ENCODE measurements around the gene TBX2. TPM values are rescaled to one million over a fixed set of nuclear protein-coding genes. Genes with fewer than 3 reads are reported as not detected.

Gene TBX2
- total and polyA plus RNA-seq, 2 experiments from 2014 or later: 212 to 228 TPM

DNA sequence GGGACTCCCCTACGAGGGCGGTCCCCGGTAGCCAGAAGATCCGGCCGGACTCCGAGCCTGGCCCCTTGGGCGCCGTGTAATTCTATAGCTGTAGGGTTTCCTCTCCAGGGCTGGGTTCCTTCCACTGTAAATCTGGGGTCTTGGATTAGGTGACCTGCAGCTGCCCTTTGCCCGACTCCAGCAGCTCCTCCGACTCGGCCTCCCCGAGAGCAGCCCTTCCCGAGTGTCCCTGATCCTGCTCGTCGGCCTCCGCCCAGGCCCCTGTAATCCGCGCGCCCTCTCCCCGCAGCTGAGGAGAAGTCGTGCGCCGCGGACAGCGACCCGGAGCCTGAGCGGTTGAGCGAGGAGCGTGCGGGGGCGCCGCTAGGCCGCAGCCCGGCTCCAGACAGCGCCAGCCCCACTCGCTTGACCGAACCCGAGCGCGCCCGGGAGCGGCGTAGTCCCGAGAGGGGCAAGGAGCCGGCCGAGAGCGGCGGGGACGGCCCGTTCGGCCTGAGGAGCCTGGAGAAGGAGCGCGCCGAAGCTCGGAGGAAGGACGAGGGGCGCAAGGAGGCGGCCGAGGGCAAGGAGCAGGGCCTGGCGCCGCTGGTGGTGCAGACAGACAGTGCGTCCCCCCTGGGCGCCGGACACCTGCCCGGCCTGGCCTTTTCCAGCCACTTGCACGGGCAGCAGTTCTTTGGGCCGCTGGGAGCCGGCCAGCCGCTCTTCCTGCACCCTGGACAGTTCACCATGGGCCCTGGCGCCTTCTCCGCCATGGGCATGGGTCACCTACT, 5.5 kb downstream of the TBX2 start:
- H3K27ac ChIP-seq: peak overlapping the region; percentile 67
- H3K36me3 ChIP-seq: peaks cover 29% of the 10 kb centered on the region
- H3K4me3 ChIP-seq: peak overlapping the region; percentile 63
- no peaks in the 10 kb centered on the region for H3K9me3 ChIP-seq (ENCODE audit: low read depth)
- TF ChIP-seq, protein P1, sequence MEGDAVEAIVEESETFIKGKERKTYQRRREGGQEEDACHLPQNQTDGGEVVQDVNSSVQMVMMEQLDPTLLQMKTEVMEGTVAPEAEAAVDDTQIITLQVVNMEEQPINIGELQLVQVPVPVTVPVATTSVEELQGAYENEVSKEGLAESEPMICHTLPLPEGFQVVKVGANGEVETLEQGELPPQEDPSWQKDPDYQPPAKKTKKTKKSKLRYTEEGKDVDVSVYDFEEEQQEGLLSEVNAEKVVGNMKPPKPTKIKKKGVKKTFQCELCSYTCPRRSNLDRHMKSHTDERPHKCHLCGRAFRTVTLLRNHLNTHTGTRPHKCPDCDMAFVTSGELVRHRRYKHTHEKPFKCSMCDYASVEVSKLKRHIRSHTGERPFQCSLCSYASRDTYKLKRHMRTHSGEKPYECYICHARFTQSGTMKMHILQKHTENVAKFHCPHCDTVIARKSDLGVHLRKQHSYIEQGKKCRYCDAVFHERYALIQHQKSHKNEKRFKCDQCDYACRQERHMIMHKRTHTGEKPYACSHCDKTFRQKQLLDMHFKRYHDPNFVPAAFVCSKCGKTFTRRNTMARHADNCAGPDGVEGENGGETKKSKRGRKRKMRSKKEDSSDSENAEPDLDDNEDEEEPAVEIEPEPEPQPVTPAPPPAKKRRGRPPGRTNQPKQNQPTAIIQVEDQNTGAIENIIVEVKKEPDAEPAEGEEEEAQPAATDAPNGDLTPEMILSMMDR (IDR thresholded peaks at IDR 0.05; ENCODE audit: low read depth, low read length): no peak
- H3K27me3 ChIP-seq: peaks cover 70% of the 10 kb centered on the region
- peaks cover 47% of the 10 kb centered on the region for H3K4me1 ChIP-seq (ENCODE audit: low read depth)
- peak in 1 of 2 donors; percentile 51 for DNase-seq (ENCODE audit: low read depth in 1 of 2, low spot score in 1 of 2)

DNA sequence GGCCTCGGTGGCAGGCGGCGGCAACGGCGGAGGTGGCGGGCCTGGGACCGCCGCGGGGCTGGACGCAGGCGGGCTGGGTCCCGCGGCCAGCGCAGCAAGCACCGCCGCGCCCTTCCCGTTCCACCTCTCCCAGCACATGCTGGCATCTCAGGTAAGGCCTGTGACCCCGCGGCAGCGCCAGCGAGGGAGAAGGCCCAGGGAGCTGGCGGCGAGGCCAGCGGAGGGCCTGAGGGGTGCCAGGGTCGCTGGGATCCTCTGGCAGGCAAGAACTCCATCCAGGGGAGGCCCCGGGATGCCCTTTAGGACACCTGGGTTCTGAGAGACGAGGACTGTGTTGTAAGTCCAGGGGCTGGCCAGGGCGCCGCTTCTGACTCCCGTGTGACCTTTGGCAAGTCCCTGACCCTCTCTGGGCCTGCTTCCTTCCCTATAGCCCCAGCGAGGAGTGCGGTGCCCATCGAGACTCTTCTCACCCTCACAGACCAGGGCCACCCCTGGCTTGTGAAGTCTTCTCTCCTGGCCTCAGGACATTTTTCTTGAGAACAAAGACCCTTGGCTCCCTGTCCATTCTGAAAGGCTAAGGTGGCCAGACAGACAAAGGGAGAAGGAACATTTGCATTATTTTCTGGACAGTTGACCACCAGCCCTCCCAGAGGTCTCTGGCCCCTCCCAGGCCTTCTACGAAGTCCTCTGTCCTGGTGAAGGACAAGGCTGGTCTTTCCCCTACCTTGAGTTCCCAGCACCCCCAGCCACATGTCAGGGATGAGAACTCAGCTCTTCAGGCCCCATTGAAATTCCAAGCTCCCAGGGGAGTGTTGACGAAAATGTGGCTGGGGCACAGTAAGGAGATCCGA, 6.3 kb downstream of the TBX2 start:
- no peaks in the 10 kb centered on the region for H3K9me3 ChIP-seq (ENCODE audit: low read depth)
- peaks cover 69% of the 10 kb centered on the region for H3K27me3 ChIP-seq
- peaks cover 51% of the 10 kb centered on the region for H3K4me1 ChIP-seq (ENCODE audit: low read depth)
- peak overlapping the region; percentile 67 for H3K27ac ChIP-seq
- peak overlapping the region; percentile 63 for H3K4me3 ChIP-seq
- TF ChIP-seq, protein P1 (IDR thresholded peaks at IDR 0.05; ENCODE audit: low read depth, low read length): no peak
- peak in 1 of 2 donors; percentile 40 for DNase-seq (ENCODE audit: low read depth in 1 of 2, low spot score in 1 of 2)
- peaks cover 29% of the 10 kb centered on the region for H3K36me3 ChIP-seq

GRCh38 chr17:61406537-61406845, 6.8 kb downstream of the TBX2 start:
- no peaks in the 10 kb centered on the region for H3K9me3 ChIP-seq (ENCODE audit: low read depth)
- H3K27ac ChIP-seq: peak overlapping the region; percentile 67
- H3K4me3 ChIP-seq: peak overlapping the region; percentile 63
- peaks cover 51% of the 10 kb centered on the region for H3K4me1 ChIP-seq (ENCODE audit: low read depth)
- peaks cover 29% of the 10 kb centered on the region for H3K36me3 ChIP-seq
- H3K27me3 ChIP-seq: peaks cover 68% of the 10 kb centered on the region
- no peak for DNase-seq (ENCODE audit: low read depth in 1 of 2, low spot score in 1 of 2)
- TF ChIP-seq, protein P1 (IDR thresholded peaks at IDR 0.05; ENCODE audit: low read depth, low read length): no peak

GRCh38 chr17:61406971-61407911, 7.6 kb downstream of the TBX2 start:
- no peaks in the 10 kb centered on the region for H3K9me3 ChIP-seq (ENCODE audit: low read depth)
- no peak overlapping the region for H3K4me3 ChIP-seq
- TF ChIP-seq, protein P1 (IDR thresholded peaks at IDR 0.05; ENCODE audit: low read depth, low read length): no peak
- H3K36me3 ChIP-seq: peaks cover 29% of the 10 kb centered on the region
- peak overlapping the region; percentile 73 for H3K27ac ChIP-seq
- peaks cover 61% of the 10 kb centered on the region for H3K27me3 ChIP-seq
- H3K4me1 ChIP-seq (ENCODE audit: low read depth): peaks cover 51% of the 10 kb centered on the region
- peak in 1 of 2 donors; percentile 65 for DNase-seq (ENCODE audit: low read depth in 1 of 2, low spot score in 1 of 2)

Measured in cardiac muscle cell (in vitro differentiated cells and primary cell).